Nasal cavity respiratory epithelium epithelial cell of viscerocranial mucosa (primary cell): ENCODE data around the gene IL1A. TPM values are rescaled to one million over a fixed set of nuclear protein-coding genes. Genes with fewer than 3 reads are reported as not detected.

Source experiments
- total RNA-seq: library from RNA; depleted of rRNA; stranded (reverse); fragments of >200 nt; gene quantifications from 2 replicates; pipeline ENCODE4 v1.2.3, GENCODE V29; 2014

Gene IL1A, protein sequence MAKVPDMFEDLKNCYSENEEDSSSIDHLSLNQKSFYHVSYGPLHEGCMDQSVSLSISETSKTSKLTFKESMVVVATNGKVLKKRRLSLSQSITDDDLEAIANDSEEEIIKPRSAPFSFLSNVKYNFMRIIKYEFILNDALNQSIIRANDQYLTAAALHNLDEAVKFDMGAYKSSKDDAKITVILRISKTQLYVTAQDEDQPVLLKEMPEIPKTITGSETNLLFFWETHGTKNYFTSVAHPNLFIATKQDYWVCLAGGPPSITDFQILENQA
- total RNA-seq = 387 and 393 TPM in 2 replicates

DNA sequence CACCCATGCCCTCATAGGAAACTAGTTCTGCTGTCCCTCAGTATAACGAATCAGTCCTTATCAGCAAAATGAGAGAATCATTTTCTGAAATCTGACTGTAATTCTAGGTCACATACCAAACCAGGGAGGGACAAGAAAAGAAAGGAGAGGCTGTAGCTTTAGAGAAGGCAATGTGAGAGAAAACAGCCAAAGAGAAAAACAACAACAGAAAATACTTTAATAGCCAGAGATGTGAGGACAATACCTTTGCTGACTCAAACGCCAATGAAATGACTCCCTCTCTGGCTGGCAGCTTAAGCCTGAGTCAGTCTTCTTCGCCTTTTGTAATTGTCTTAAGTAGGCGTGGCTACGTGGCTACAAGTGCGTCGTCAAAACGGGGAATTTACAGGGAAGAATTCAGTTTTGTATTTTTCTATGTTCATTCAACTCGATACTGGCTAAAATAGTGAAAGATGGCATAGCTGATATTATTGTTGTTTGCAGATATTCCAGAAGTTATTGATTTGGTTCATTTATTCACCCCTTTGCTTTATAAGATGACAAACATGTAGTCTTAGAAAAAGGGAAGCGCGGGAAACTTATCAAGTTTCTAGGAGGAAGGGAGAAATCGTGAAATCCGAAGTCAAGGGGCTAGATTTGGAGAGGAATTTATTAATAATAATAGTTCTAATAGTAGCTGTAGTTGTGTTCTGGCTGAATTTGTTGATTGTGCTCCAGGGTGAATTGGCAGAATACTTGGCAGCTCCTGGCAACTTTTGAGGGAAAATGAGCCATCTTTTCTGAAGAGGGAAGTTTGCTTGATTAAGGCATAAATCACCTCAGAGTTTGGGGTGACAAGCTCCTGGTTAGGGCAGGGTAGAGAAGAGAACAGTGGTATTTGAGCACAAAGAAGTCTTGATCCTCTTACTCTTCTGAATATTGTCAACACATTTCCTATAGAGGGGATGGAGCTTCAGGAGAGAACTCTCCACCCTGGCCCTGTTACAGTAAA, at the start of gene IL1A:
IL1A (minus strand) TSS at position 295 of the 991 bp plus-strand sequence. CDS start 723 bp downstream, outside the sequence.

DNA sequence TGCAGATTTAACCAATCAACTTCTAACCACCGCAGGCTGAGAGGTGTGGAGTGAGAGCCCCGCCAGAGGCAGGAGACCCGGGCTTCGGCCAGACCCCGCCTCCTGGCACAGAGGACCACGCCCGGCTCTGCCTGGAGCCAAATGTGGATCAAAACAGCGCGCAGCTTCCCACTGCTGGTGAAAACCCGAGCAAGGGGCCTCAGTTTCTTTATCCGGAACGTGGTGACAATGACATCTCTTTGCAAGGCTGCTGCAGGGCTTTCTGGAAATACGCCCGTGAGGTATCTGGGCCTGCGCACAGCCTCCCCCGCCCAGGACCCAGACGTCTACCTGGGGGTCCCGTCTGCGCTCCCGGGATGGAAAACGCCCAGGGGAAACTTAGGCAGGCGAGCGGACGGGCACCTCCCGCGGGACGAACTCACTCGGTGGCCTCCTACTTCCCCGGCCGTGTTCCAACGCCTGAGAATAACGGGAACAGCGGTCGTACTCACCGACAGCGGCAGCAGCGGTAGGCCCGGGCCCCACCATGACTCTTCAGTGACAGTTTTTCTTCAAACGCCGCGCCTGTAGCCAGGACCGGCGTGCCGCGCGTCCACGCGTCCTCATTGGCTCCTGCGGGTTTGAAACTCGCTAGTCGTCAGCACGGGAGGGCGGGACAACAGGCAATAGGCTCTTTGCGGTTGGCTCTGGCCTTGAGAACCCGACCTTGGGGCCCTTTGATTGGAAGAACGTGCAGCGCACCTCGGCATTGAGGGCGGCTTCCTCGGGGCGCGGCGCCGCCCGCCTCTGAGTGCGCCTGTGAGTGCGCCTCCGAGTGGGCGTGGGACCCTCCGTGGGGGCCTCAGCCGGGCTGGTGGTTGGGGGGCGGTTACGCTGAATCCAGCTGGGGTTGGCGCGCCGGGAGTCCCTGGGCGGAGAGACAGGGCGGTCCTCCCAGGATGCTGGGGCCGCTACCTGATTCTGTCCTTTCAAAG, 19.9 kb downstream of the IL1A start, which contains the start of gene CKAP2L:
CKAP2L (minus strand) TSS at position 539 of the 974 bp plus-strand sequence; CDS start at position 528, 11 bp downstream.

Other genes with a start within 250 kb of the IL1A start
- gene POLR1B, start 242.0 kb downstream of the IL1A start, total RNA-seq = 53.3 and 70.1 TPM in 2 replicates
- 4.9 and 10.6 TPM in 2 replicates for gene CHCHD5, start 199.9 kb downstream of the IL1A start, total RNA-seq
- 105 and 112 TPM in 2 replicates for gene SLC20A1, start 138.6 kb downstream of the IL1A start, total RNA-seq
- 0.07 TPM in 1 of 2 replicates, not detected in the other for gene NT5DC4, start 63.5 kb downstream of the IL1A start, total RNA-seq
- 0.07 and 0.34 TPM in 2 replicates for gene CKAP2L, start 19.9 kb downstream of the IL1A start, total RNA-seq
- gene IL1B, start 52.3 kb upstream of the IL1A start, total RNA-seq = 176 and 257 TPM in 2 replicates
- gene IL37, start 126.7 kb upstream of the IL1A start, total RNA-seq = not detected in 2 replicates
- gene IL36G, start 193.5 kb upstream of the IL1A start, total RNA-seq = 1.7 and 2.6 TPM in 2 replicates
- gene IL36A, start 221.0 kb upstream of the IL1A start, total RNA-seq = 1.0 and 1.2 TPM in 2 replicates